OCI-LY3 (cell line): ENCODE measurements around the gene ZNF598.

Source experiments
- H2AFZ ChIP-seq: fragments of 200-600, 300-600 bp; shearing (Covaris generic); 2 replicates; pipeline ENCODE4 v1.6.0; 2014; ENCODE audit warnings: antibody characterized with exemption, low read depth, low read length
- H3K27ac ChIP-seq: fragments of 200-600, 300-600 bp; sonication (generic); 2 replicates; pipeline ENCODE4 v1.5.1; 2014; ENCODE audit warnings: mild to moderate bottlenecking, low read length, moderate library complexity, mixed read lengths
- H3K27me3 ChIP-seq: fragments of 200-600, 300-600 bp; sonication (generic); 2 replicates; pipeline ENCODE4 v1.6.1; 2014; ENCODE audit warnings: low read depth, low read length, mixed read lengths
- H3K36me3 ChIP-seq: fragments of 200-600, 300-600 bp; sonication (generic); replicated peaks from 2 replicates; pipeline ENCODE3; 2014; ENCODE audit warnings: low read depth, low read length, mixed read lengths
- H3K4me1 ChIP-seq: fragments of 300-600, 200-600 bp; sonication (generic); 2 replicates; pipeline ENCODE4 v1.6.1; 2014; ENCODE audit warnings: low read length, mixed read lengths
- H3K4me2 ChIP-seq: fragments of 200-600, 300-600 bp; sonication (generic); 2 replicates; pipeline ENCODE4 v1.6.1; 2014; ENCODE audit warnings: low read length, mixed read lengths
- H3K4me3 ChIP-seq: fragments of 300-600, 200-600 bp; sonication (generic); 2 replicates; pipeline ENCODE4 v1.5.1; 2014; ENCODE audit warnings: antibody characterized with exemption, mild to moderate bottlenecking, low read length, moderate library complexity
- H3K79me2 ChIP-seq: fragments of 300-600, 200-600 bp; shearing (Covaris generic); 2 replicates; pipeline ENCODE4 v1.6.1; 2014; ENCODE audit warnings: mild to moderate bottlenecking, low read length, mixed read lengths
- H3K9ac ChIP-seq: fragments of 300-600, 200-600 bp; shearing (Covaris generic); 2 replicates; pipeline ENCODE4 v1.6.0; 2014; ENCODE audit warnings: mild to moderate bottlenecking, low read length, moderate library complexity
- H3K9me3 ChIP-seq: fragments of 200-600, 300-600 bp; shearing (Covaris generic); 2 replicates; pipeline ENCODE4 v1.6.1; 2014; ENCODE audit warnings: low read length, mixed read lengths; ENCODE audit not compliant: insufficient read depth
- H4K20me1 ChIP-seq: fragments of 200-600, 300-600 bp; sonication (generic); 2 replicates; pipeline ENCODE4 v1.6.1; 2016; ENCODE audit warnings: low read length, mixed read lengths; ENCODE audit not compliant: insufficient read depth
- CTCF ChIP-seq: fragments of 200-600, 300-600 bp; sonication (generic); IDR thresholded peaks from 2 replicates; pipeline ENCODE4 v1.5.1; 2014; ENCODE audit warnings: antibody characterized with exemption, low read length, low read depth
- EZH2phosphoT487 ChIP-seq: fragments of 200-600 bp; shearing (Covaris generic); IDR thresholded peaks from 2 replicates; pipeline ENCODE4 v1.6.1; 2018; ENCODE audit warnings: antibody characterized with exemption, mixed run types, low read depth

The ZNF598 gene

DNA sequence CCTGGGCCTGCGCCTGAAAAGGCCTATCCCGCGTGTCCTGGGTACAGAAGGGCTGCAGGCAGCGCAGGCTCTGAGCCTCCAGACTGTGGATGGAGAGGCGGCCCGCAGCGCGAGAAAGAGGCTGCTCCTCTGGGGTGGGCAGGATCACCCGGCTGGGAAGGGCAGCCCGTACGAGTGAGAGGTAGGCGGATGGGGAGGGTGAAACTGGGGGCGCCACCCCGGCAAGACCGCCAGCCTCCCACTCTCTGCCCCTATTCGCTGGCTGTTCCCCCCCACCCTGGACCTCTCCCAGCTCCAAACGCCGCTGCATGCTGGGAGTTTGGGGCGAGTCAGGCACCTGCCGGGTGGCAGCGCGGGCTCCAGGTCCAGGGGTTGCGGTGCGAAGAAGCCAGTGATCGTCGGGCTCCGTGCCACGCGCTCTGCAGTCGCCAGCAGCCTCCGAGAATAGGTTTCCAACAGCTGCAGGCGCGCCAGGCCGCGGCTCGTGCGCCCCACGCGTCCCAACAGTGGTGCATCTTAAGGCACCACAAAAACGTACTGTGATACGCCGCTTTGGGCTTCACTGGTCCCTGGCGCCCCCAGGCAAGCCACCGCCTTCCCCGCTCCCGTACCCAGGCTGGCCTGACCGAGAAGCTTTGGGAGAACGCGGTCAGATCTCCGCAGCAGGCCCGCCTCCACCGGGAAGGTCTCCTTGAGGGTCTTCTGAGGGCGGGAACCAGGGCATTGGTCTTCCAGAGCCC is 29.4 kb downstream of the ZNF598 start:
- Histone ChIP-seq H3K27ac (no peak overlapping the region), H3K27me3 (no peaks in the 10 kb centered on the region), H3K4me3 (no peak overlapping the region), H2AFZ (no peak overlapping the region), H3K36me3 (peaks cover 15% of the 10 kb centered on the region), H4K20me1 (no peaks in the 10 kb centered on the region), H3K9ac (no peak overlapping the region), H3K4me2 (no peak overlapping the region), H3K9me3 (no peaks in the 10 kb centered on the region), H3K4me1 (peaks cover 3% of the 10 kb centered on the region), H3K79me2 (peaks cover 5% of the 10 kb centered on the region)
- TF ChIP-seq EZH2phosphoT487 (no peak), CTCF (no peak)

- H4K20me1 ChIP-seq = no peaks in the 10 kb centered on the region
- no peak overlapping the region for H3K4me3 ChIP-seq
- TF ChIP-seq EZH2phosphoT487 (no peak), CTCF (no peak)
- H3K36me3 ChIP-seq = peaks cover 21% of the 10 kb centered on the region
- H2AFZ ChIP-seq = no peak overlapping the region
- no peak overlapping the region for H3K4me2 ChIP-seq
- no peak overlapping the region for H3K9ac ChIP-seq
- H3K27ac ChIP-seq = no peak overlapping the region
- H3K27me3 ChIP-seq = no peaks in the 10 kb centered on the region
- H3K79me2 ChIP-seq = no peaks in the 10 kb centered on the region; the same call in 1 of the 2 replicates
- H3K4me1 ChIP-seq = no peaks in the 10 kb centered on the region
- H3K9me3 ChIP-seq = no peaks in the 10 kb centered on the region
These were observed 30.2 kb downstream of the ZNF598 start for GRCh38 chr16:1979271-1980029.

DNA sequence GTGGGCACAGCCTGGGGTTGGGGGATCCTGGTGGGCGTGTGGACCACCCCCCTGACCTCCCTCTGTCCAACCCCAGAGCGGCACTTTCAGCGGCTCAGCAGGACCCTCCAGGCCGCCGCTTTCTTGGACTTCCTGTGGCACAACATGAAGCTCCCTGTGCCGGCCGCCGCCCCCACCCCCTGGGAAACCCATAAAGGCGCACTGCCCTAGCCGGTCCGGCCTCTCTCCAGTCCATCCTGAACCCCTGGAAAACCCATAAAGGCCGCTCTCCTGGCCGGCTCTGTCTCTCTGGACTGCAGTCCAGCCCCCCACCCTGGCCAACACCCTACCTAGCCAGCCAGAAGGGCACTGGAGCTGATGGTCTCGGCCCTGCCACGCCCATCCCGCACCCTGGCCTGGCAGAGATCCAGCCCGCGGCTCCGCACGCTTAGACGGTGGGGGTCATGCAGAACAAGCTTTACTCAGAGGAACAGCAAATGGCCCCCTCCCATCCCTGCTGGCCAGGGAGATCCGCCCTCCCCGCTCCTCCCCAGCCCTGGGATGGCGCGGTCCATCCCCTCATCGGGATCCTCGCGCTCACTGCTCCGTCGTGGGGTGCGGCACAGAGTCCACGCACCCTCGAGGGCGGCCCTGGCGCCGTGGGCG is 31.0 kb downstream of the ZNF598 start:
- TF ChIP-seq EZH2phosphoT487 (no peak), CTCF (no peak)
- H3K4me2 ChIP-seq = no peak overlapping the region
- no peak overlapping the region for H3K4me3 ChIP-seq
- H2AFZ ChIP-seq = no peak overlapping the region
- no peaks in the 10 kb centered on the region for H4K20me1 ChIP-seq
- peaks cover 7% of the 10 kb centered on the region for H3K79me2 ChIP-seq
- H3K4me1 ChIP-seq = no peaks in the 10 kb centered on the region
- H3K27ac ChIP-seq = no peak overlapping the region
- peaks cover 21% of the 10 kb centered on the region for H3K36me3 ChIP-seq
- no peak overlapping the region for H3K9ac ChIP-seq
- H3K27me3 ChIP-seq = no peaks in the 10 kb centered on the region
- H3K9me3 ChIP-seq = no peaks in the 10 kb centered on the region

GRCh38 chr16:1977875-1978268 is 31.7 kb downstream of the ZNF598 start:
- Histone ChIP-seq H3K4me2 (no peak overlapping the region), H3K27me3 (no peaks in the 10 kb centered on the region), H4K20me1 (no peaks in the 10 kb centered on the region), H3K4me1 (peaks cover 4% of the 10 kb centered on the region), H2AFZ (no peak overlapping the region), H3K79me2 (peaks cover 14% of the 10 kb centered on the region), H3K36me3 (peaks cover 21% of the 10 kb centered on the region), H3K27ac (no peak overlapping the region), H3K9ac (no peak overlapping the region), H3K4me3 (no peak overlapping the region), H3K9me3 (no peaks in the 10 kb centered on the region)
- TF ChIP-seq EZH2phosphoT487 (no peak), CTCF (no peak)
